Natural killer cell (primary cell): ENCODE results near the gene LSM2. TPM values are rescaled to one million over a fixed set of nuclear protein-coding genes. Genes with fewer than 3 reads are reported as not detected.
"Not testable (repeated sequence)": the region's sequence is repeated elsewhere in the genome, so short reads cannot be mapped to it uniquely, and the experiment has no call there.

Experiments
- ATAC-seq, 3 donors: fragments of 150-1000 bp in 2 of 3; fragments of 200-7000 bp in 1 of 3; cut with Tn5 transposase; 1 replicate in 1 of 3; 2 replicates in 2 of 3; pipeline ENCODE4 v1.10.0; 2021; ENCODE audit warnings: mild to moderate bottlenecking in 2 of 3, moderate library complexity in 2 of 3
- DNase-seq, 2 donors: peaks; one replicate each; pipeline versions ENCODE4 v3.0.0 to v3.0.0-alpha.2; 2013 to 2021; ENCODE audit warnings: mixed read lengths in 1 of 2
- H3K27ac ChIP-seq: one replicate; pipeline ENCODE4 v1.5.1; 2013; ENCODE audit warnings: mild to moderate bottlenecking, low read length
- H3K27me3 ChIP-seq: one replicate; pipeline ENCODE4 v1.6.1; 2013; ENCODE audit warnings: low read length; ENCODE audit not compliant: control insufficient read depth, insufficient read depth
- H3K36me3 ChIP-seq: one replicate; pipeline ENCODE4 v1.6.1; 2013; ENCODE audit warnings: low read length; ENCODE audit not compliant: control insufficient read depth, insufficient read depth
- H3K4me1 ChIP-seq: one replicate; pipeline ENCODE4 v1.6.1; 2013; ENCODE audit warnings: low read length; ENCODE audit not compliant: control insufficient read depth, insufficient read depth
- H3K4me3 ChIP-seq: one replicate; pipeline ENCODE4 v1.5.1; 2013; ENCODE audit warnings: low read length
- H3K9me3 ChIP-seq: one replicate; pipeline ENCODE4 v1.6.1; 2013; ENCODE audit warnings: low read length; ENCODE audit not compliant: control insufficient read depth, insufficient read depth
- H3K27ac Mint-ChIP-seq, 2 donors: one replicate each; pipeline ENCODE4 v1.8.0; 2022; ENCODE audit warnings: mild to moderate bottlenecking in 2 of 2, mixed read lengths in 2 of 2, moderate library complexity in 1 of 2
- H3K27me3 Mint-ChIP-seq, 2 donors: one replicate each; pipeline ENCODE4 v1.8.0; 2022; ENCODE audit warnings: low read depth in 2 of 2, mixed read lengths in 2 of 2
- H3K36me3 Mint-ChIP-seq: one replicate; pipeline ENCODE4 v1.8.0; 2022; ENCODE audit warnings: mixed read lengths
- H3K4me1 Mint-ChIP-seq, 2 donors: one replicate each; pipeline ENCODE4 v1.8.0; 2022; ENCODE audit warnings: mixed read lengths in 2 of 2
- H3K4me3 Mint-ChIP-seq: one replicate; pipeline ENCODE4 v1.8.0; 2022; ENCODE audit warnings: mild to moderate bottlenecking, moderate library complexity, mixed read lengths
- H3K9me3 Mint-ChIP-seq, 2 donors: one replicate each; pipeline ENCODE4 v1.8.0; 2022; ENCODE audit warnings: mixed read lengths in 2 of 2
- CTCF ChIP-seq: fragments of 200-600 bp; IDR thresholded peaks from one replicate; pipeline ENCODE4 v1.8.0; 2022; ENCODE audit warnings: antibody characterized with exemption
- WGBS: methylation state at CpG from one replicate; pipeline ENCODE4 v1.1.7; 2013; ENCODE audit warnings: missing lambda C conversion rate; ENCODE audit not compliant: insufficient coverage; 5-methylcytosine and 5-hydroxymethylcytosine counted together
- intact Hi-C: fragments of 100-400 bp; cut with micrococcal nuclease; formaldehyde crosslinking; loops from one replicate; pipeline ENCODE4 v1.14.2; 2022
- total RNA-seq, 4 donors: library from RNA; stranded (reverse); fragments of 120-200 nt in 1 of 4; gene quantifications; one replicate each; pipeline versions ENCODE4 v1.2.3 to v1.2.4, GENCODE V29; 2013 to 2022

The LSM2 gene
- total RNA-seq, result 10 to 100 TPM; 28.1 to 34.9 (median 29.2) TPM
- total RNA-seq (2013), result 37.5 TPM

DNA sequence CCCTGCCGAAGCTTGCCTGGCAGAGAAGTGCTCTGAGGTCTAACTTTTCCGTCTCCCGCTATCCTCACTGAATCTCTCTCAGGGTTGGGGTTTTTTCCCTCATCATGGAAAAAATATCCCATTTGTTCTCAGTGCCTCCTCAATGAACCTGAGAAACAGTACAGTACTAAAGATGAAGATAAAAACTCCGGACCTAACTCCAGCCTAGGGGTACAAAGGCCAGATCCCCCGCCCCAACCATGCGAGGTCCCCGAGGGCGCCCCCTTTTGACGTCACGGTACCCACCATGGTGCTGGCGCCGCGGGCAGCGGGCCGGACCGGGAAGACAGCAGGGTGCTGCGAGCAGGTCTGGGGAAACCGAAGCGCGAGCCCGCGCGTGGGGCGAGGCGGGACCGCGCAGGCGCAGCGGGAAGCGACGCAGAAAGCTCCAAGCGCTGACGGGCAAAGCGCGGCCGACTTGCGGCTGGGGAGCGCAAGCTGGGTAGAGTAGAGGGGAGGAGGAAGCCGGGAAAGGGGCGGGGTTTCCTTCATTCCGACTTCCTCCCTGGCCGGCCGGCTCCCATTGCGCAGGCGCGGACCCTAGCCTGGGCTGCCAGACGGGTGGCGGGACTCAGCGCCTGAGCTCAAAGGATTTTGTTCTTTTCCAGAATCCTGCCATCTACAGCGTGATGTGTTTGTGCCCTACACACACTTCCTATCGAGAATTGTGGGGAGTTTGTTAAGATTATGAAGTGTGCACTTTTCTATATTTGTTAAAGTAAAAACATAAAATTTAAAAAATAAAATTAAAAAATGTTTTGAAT lies at the start of gene LSM2:
Gene LSM2 (minus strand): TSS at position 497 of the 803 bp plus-strand sequence. CDS start 209 bp downstream, at position 288.
- intact Hi-C loops, result loop anchor here (1.0 kb wide), 1 partner anchor 11 kb away; the partner anchor contains the start of gene VARS1
- no peak for TF ChIP-seq CTCF
- peaks cover 18% of the 10 kb centered on the region for H3K4me1 ChIP-seq
- H3K4me3 ChIP-seq, result peak within 1 kb of the TSS; percentile 77
- Mint-ChIP-seq H3K27me3 (no peaks in the 10 kb centered on the region), H3K4me1 (peaks cover 15% of the 10 kb centered on the region in 2 donors), H3K27ac (peak within 1 kb of the TSS; percentile 91 to 92), H3K9me3 (no peaks in the 10 kb centered on the region), H3K4me3 (peak within 1 kb of the TSS; percentile 88), H3K36me3 (no peaks in the 10 kb centered on the region)
- peak within 1 kb of the TSS; percentile 80 for H3K27ac ChIP-seq
- ATAC-seq (peak; percentile 98 to 99 (median 98)), DNase-seq (peak; percentile 93 to 99)
- no peaks in the 10 kb centered on the region for H3K9me3 ChIP-seq
- H3K36me3 ChIP-seq, result peaks cover 8% of the 10 kb centered on the region
- no peaks in the 10 kb centered on the region for H3K27me3 ChIP-seq
- WGBS, result under 1% methylated on average over 49 of the region's 51 CpGs

- H3K4me3 Mint-ChIP-seq, DNase-seq, H3K9me3 ChIP-seq, H3K36me3 ChIP-seq, H3K27me3 ChIP-seq, ATAC-seq, H3K4me3 ChIP-seq, H3K4me1 ChIP-seq, H3K4me1 Mint-ChIP-seq, H3K27me3 Mint-ChIP-seq, H3K27ac ChIP-seq, H3K27ac Mint-ChIP-seq, H3K9me3 Mint-ChIP-seq, H3K36me3 Mint-ChIP-seq, intact Hi-C loops: not testable (repeated sequence)
- 96% methylated on average over 34 of the region's 35 CpGs for WGBS
Observed at GRCh38 chr6:31851980-31852718, 45.4 kb upstream of the LSM2 start.

GRCh38 chr6:31851485-31851832 lies 44.7 kb upstream of the LSM2 start:
- Mint-ChIP-seq H3K27ac (no peak overlapping the region), H3K4me3 (no peak overlapping the region), H3K9me3 (no peaks in the 10 kb centered on the region), H3K4me1 (no peaks in the 10 kb centered on the region), H3K27me3 (no peaks in the 10 kb centered on the region), H3K36me3 (no peaks in the 10 kb centered on the region)
- Histone ChIP-seq H3K4me1 (no peaks in the 10 kb centered on the region), H3K9me3 (no peaks in the 10 kb centered on the region), H3K27me3 (no peaks in the 10 kb centered on the region), H3K36me3 (no peaks in the 10 kb centered on the region), H3K4me3 (no peak overlapping the region), H3K27ac (no peak overlapping the region)
- no peak for DNase-seq
- ATAC-seq, result no peak
- 88% methylated on average over 2 of the region's 2 CpGs for WGBS
- TF ChIP-seq CTCF, result no peak
- intact Hi-C loops, result no loop called here

- no peaks in the 10 kb centered on the region for H3K27me3 Mint-ChIP-seq
- WGBS, result 94% methylated on average over 2 of the region's 2 CpGs
- intact Hi-C loops, result no loop called here
- no peaks in the 10 kb centered on the region for H3K27me3 ChIP-seq
- no peak overlapping the region for H3K27ac ChIP-seq
- H3K36me3 ChIP-seq, result no peaks in the 10 kb centered on the region
- ATAC-seq, result no peak
- H3K36me3 Mint-ChIP-seq, result no peaks in the 10 kb centered on the region
- no peak overlapping the region for H3K4me3 Mint-ChIP-seq
- no peak overlapping the region for H3K27ac Mint-ChIP-seq
- H3K4me3 ChIP-seq, result no peak overlapping the region
- TF ChIP-seq CTCF, result no peak
- no peaks in the 10 kb centered on the region for H3K9me3 Mint-ChIP-seq
- no peak for DNase-seq
- H3K4me1 ChIP-seq, result no peaks in the 10 kb centered on the region
- no peaks in the 10 kb centered on the region for H3K9me3 ChIP-seq
- H3K4me1 Mint-ChIP-seq, result no peaks in the 10 kb centered on the region
Observed at GRCh38 chr6:31850765-31851484, 44.2 kb upstream of the LSM2 start.
